ENCODE results near the gene BCL2.
"Not testable (repeated sequence)": the region's sequence is repeated elsewhere in the genome, so short reads cannot be mapped to it uniquely, and the experiment has no call there.

Gene BCL2

DNA sequence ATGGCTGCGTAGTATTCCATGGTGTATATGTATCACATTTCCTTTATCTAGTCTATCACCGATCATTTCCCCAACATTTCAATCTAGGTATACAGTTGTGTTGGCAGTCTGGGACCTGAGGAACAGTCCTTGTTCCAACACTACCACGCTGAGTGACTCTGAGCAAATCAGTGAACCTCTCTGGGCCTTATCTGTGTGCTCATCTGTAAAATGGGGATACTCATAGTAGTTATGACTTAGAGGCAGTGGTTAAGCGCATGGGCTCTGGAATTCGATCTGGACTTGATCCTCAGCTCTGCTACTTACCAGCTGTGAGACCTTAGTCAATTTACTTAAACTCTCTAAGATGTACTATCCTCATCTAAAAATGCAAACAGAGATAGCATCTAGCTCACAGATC, 85.1 kb downstream of the BCL2 start:
- no peak for ATAC-seq
- no peak for DNase-seq

GRCh38 chr18:63233334-63233733, 86.2 kb downstream of the BCL2 start:
- DNase-seq (peak; percentile 48), ATAC-seq (peak; percentile 55)

DNA sequence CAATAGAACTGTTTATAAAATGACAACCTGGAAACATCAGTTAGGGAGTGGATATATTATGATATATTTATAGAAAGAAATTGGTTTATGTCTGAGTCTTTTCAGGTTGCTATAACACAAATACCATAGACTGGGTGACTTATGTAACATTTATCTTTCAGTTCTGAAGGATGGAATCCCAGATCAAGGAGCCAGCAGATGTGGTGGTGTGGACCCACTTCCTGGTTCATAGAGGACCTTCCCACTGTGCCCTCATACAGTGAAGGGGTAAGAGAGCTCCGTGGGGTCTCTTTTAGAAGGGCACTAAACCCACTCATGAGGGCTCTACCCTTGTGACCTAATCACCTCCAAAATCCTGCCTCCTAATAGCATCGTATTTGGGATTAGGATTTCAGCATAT, 86.7 kb downstream of the BCL2 start:
- ATAC-seq: no peak
- DNase-seq: no peak

GRCh38 chr18:63229971-63230370, 89.6 kb downstream of the BCL2 start:
- ATAC-seq: no peak
- no peak for DNase-seq

- DNase-seq (no peak), ATAC-seq (no peak)
Measured at GRCh38 chr18:63225434-63225833, 94.1 kb downstream of the BCL2 start.

GRCh38 chr18:63224630-63225029, 94.9 kb downstream of the BCL2 start:
- ATAC-seq: peak; percentile 100
- DNase-seq: peak; percentile 65

GRCh38 chr18:63223837-63224236, 95.7 kb downstream of the BCL2 start:
- DNase-seq (no peak), ATAC-seq (no peak)

DNA sequence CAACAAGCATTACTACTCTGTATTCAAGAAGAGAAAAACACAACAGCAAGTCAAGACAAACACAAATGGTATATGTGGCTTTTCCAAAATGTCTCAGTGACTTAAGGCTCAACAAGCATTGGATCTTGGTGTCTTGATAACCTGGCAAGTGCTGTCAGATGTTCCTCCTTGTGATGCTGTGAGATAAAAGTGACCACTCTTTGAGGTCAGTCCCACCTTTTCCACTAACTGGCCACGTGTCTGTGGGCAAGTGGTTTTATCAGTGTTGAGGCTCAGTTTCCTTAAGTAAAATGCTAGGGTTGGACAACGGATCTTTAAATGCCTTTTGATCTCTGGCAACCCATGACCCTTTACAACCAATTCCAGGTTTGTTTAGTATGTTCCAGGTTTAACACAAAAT, 98.7 kb downstream of the BCL2 start:
- ATAC-seq: peak; percentile 24
- DNase-seq: no peak

DNA sequence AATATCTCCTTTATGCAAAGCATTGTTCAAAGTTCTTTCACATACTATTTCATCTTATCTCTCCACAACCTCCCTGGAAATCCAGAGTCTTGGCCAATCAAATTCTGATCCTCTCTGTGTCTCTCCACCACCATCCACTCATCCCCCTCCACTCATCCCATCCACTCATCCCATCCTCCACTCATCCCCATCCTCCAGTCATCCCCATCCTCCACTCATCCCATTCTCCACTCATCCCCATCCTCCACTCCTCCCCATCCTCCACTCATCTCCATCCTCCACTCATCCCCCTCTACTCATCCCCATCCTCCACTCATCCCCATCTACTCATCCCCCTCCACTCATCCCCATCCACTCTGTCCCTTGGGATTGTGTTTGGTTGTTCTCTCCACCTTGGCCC, 101.1 kb downstream of the BCL2 start:
- ATAC-seq (no peak), DNase-seq (no peak)

- ATAC-seq (no peak), DNase-seq (no peak)
Measured at GRCh38 chr18:63216516-63217311, 102.9 kb downstream of the BCL2 start.

DNA sequence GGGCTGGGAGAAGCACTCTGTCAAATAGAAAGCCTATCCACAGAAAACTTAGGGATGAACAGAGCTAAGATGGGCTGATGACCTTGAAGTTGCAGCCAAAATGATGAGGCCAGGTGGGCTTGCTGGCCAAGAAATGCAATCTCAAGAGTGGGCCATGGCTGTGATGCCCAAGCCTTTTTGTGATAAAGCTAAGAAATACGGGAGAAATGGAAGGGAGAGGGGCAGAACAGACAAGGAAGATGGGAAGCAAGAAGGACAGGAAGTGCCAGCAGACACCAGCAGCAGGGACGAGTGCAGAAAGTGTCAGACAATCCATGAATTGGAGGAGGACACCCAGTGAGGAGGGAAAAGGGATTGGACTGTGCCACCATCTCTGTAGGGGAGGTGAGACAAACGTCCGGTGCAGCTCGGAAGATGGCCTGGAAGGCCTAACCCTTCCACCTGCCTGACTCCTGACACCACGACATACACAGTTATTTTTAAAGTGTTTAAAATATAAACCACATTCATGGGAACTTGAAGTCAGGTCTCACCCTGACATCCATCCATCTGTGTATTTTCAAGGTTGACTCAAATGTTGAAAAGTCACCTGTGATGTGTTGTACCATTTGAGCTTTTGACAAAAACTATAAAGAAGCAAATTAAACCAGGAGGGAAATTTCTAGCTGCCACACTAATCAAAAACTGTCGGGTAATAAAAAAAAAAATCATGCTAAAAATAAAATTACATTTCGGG, 105.5 kb downstream of the BCL2 start:
- peak; percentile 11 for ATAC-seq

DNA sequence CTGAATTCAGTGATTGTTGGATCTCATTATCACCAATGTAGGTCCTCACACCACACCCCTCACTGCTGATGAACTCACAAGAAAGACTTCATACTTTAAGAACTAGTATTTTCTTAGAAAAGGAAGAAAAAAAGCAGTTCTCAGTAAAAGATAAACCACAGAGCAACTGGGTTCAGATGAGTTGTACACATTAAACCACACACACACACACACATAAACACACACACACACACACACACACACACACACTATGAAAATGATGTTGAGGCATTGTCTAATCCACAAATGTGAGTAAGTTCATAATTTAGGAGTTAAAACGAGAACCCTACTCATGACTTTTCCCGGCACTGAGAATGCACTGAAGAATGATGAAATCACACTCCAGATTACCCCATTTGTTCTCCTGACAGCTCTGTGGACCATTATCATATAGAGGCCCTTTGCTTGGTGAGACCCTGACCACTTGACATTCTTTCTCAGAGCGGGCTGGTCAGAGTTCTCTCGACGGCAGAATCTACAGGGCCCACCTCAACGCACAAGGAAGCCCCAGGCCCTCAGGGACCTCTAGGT, 106.2 kb downstream of the BCL2 start:
- ATAC-seq (peak; percentile 59), DNase-seq (no peak)

More for the DNA sequence above, 105.5 kb downstream of the BCL2 start:
- DNase-seq: no peak

- ATAC-seq (peak; percentile 22), DNase-seq (no peak)
Measured at GRCh38 chr18:63210521-63210920, 109.0 kb downstream of the BCL2 start.

GRCh38 chr18:63208676-63209075, 110.9 kb downstream of the BCL2 start:
- ATAC-seq (no peak), DNase-seq (no peak)

- ATAC-seq (no peak), DNase-seq (no peak)
Measured at GRCh38 chr18:63207835-63208234, 111.7 kb downstream of the BCL2 start.

DNA sequence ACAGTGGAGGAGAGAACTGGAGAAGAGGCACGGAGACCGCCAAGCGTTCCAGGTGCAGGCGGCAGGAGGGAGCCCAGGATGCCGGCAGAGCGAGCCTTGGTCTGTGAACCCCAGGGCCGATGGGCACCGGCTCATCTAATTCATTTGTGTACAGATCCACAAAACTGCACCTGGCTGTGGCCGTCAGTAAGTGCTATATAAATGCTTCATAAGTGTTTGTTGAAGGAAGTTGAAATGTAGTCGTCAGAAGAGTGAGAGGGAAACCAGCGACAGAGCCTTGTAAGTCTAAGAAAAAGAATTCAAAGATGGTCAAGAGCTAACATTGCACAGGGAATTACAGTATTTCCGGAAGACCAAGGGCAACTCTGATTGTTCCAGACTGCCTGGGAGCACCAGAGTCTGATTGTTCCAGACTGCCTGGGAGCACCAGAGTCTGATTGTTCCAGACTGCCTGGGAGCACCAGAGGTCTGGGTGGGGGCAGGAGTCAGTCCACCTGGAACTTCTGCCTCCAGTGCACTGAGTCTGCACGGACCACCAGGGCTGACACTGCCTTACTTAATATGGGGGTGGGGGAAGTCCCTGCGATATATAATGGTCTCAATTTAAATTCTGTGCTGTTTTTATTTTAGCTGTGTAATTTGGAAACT, 112.3 kb downstream of the BCL2 start:
- DNase-seq (peak; percentile 59), ATAC-seq (peak; percentile 68)

- DNase-seq: no peak
- no peak for ATAC-seq
Measured at GRCh38 chr18:63206433-63207142, 113.0 kb downstream of the BCL2 start.

- ATAC-seq: peak; percentile 34
- DNase-seq: no peak
Measured at GRCh38 chr18:63205791-63206252, 113.7 kb downstream of the BCL2 start.

GRCh38 chr18:63203497-63203896, 116.1 kb downstream of the BCL2 start:
- no peak for ATAC-seq

DNA sequence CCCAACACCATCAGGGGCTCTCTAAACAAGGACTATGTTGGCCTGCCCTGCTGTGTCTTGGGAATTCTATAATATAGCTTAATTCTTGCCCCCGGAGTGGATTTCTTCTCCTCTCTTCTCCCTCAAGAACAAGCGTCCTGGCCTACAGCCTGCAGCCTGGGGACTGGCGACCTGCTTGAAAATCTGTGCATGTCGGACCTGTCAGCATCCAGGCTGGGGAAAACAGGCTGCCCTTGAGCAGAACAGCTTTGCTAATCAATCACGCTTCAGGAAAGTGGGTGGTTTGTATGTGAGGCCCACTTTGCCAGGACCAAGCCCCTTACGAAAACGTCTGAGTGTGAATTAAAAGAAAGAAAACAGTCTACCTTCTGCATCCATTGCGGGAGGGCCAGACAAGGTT, 116.7 kb downstream of the BCL2 start:
- no peak for DNase-seq
- no peak for ATAC-seq

More at GRCh38 chr18:63203497-63203896, 116.1 kb downstream of the BCL2 start:
- no peak for DNase-seq

DNA sequence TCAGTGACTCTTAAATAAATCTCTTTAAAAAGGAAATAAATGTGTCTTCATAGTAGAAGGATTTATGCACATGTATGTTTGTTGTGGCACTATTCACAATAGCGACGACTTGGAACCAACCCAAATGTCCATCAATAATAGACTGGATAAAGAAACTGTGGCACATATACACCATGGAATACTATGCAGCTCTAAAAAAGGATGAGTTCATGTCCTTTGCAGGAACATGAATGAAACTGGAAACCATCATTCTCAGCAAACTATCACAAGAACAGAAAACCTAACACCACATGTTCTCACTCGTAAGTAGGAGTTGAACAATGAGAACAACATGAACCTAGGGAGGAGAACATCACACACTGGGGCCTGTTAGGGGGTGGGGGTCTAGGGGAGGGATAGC, 118.1 kb downstream of the BCL2 start:
- ATAC-seq, DNase-seq: not testable (repeated sequence)

- ATAC-seq (peak; percentile 83), DNase-seq (no peak)
Measured at GRCh38 chr18:63199743-63200241, 119.8 kb downstream of the BCL2 start.

Measured in stimulated activated naive CD8-positive, alpha-beta T cell treated with anti-CD3 and anti-CD28 coated beads, Interleukin-15, Interleukin-2, amounts not matched to agents 100 U/mL and 50 U/mL, for 24 hours (primary cell).